GM06990 (cell line): Measurements from ENCODE around the gene PRG2.
"Not testable (repeated sequence)": the region's sequence is repeated elsewhere in the genome, so short reads cannot be mapped to it uniquely, and the experiment has no call there.

ENCODE experiments used
- DNase-seq: peaks from one replicate; pipeline ENCODE4 v3.0.0-alpha.2; 2011; ENCODE audit not compliant: insufficient read length; ENCODE audit errors: extremely low read depth
- H3K27me3 ChIP-seq: replicated peaks from 2 replicates; pipeline ENCODE4 v1.6.0; 2011; ENCODE audit warnings: low read length; ENCODE audit not compliant: control insufficient read depth, insufficient read depth
- H3K36me3 ChIP-seq: 2 replicates; pipeline ENCODE4 v1.5.1; 2011; ENCODE audit warnings: low read length; ENCODE audit not compliant: control insufficient read depth, insufficient read depth
- H3K4me3 ChIP-seq: replicated peaks from 2 replicates; pipeline ENCODE4 v1.5.1; 2011; ENCODE audit warnings: low read depth, mild to moderate bottlenecking, control low read depth, low read length
- CTCF ChIP-seq: IDR thresholded peaks from 2 replicates; pipeline ENCODE4 v1.5.1; 2011; ENCODE audit warnings: low read length, control low read depth, mild to moderate bottlenecking, inconsistent platforms; ENCODE audit not compliant: insufficient read depth, poor library complexity, severe bottlenecking

PRG2 gene

GRCh38 chr11:57364851-57365660 is 25.4 kb downstream of the PRG2 start:
- no peak for TF ChIP-seq CTCF
- Histone ChIP-seq H3K27me3 (no peaks in the 10 kb centered on the region; the same call in 1 of the 2 replicates), H3K4me3 (no peak overlapping the region), H3K36me3 (no peaks in the 10 kb centered on the region)
- DNase-seq: no peak

GRCh38 chr11:57363131-57364080 is 27.0 kb downstream of the PRG2 start:
- no peaks in the 10 kb centered on the region for H3K36me3 ChIP-seq
- TF ChIP-seq CTCF: no peak
- no peaks in the 10 kb centered on the region; the same call in none of the 2 replicates for H3K27me3 ChIP-seq
- no peak overlapping the region for H3K4me3 ChIP-seq
- DNase-seq: no peak

GRCh38 chr11:57361926-57362325 is 28.5 kb downstream of the PRG2 start:
- TF ChIP-seq CTCF: no peak
- no peaks in the 10 kb centered on the region; the same call in none of the 2 replicates for H3K27me3 ChIP-seq
- H3K4me3 ChIP-seq: no peak overlapping the region
- DNase-seq: no peak
- H3K36me3 ChIP-seq: no peaks in the 10 kb centered on the region

- not testable (repeated sequence) for H3K36me3 ChIP-seq, H3K4me3 ChIP-seq, H3K27me3 ChIP-seq, DNase-seq
Measured at GRCh38 chr11:57361420-57361819, 29.0 kb downstream of the PRG2 start.

GRCh38 chr11:57360991-57361390 is 29.5 kb downstream of the PRG2 start:
- Histone ChIP-seq H3K27me3 (no peaks in the 10 kb centered on the region; the same call in none of the 2 replicates), H3K36me3 (no peaks in the 10 kb centered on the region), H3K4me3 (no peak overlapping the region)
- no peak for DNase-seq
- no peak for TF ChIP-seq CTCF
